BE2C (cell line): ENCODE measurements around the gene ADSS1.
A peak's percentile ranks its signal among the peaks of the same experiment; 100 is the strongest.

Experiments used
- DNase-seq: peaks from one replicate; pipeline ENCODE4 v3.0.0-alpha.2; 2020
- H3K27me3 ChIP-seq: fragments of 250-450 bp; sonication (Bioruptor Pico); 2 replicates; pipeline ENCODE4 v1.5.1; 2020; ENCODE audit warnings: mild to moderate bottlenecking
- H3K36me3 ChIP-seq: fragments of 250-450 bp; sonication (Bioruptor Pico); 2 replicates; pipeline ENCODE4 v1.5.1; 2020; ENCODE audit warnings: mild to moderate bottlenecking
- H3K4me1 ChIP-seq: fragments of 250-450 bp; sonication (Bioruptor Pico); 2 replicates; pipeline ENCODE4 v1.5.1; 2020
- H3K4me3 ChIP-seq: 2 replicates; pipeline ENCODE4 v1.5.1; 2011; ENCODE audit warnings: low read depth, low read length
- H3K9me3 ChIP-seq: fragments of 250-450 bp; sonication (Bioruptor Pico); 2 replicates; pipeline ENCODE4 v1.5.1; 2020
- TF ChIP-seq, protein P1 (sequence below): IDR thresholded peaks from 2 replicates; pipeline ENCODE4 v1.5.1; 2012; ENCODE audit warnings: mild to moderate bottlenecking, low read depth, low read length

The ADSS1 gene

DNA sequence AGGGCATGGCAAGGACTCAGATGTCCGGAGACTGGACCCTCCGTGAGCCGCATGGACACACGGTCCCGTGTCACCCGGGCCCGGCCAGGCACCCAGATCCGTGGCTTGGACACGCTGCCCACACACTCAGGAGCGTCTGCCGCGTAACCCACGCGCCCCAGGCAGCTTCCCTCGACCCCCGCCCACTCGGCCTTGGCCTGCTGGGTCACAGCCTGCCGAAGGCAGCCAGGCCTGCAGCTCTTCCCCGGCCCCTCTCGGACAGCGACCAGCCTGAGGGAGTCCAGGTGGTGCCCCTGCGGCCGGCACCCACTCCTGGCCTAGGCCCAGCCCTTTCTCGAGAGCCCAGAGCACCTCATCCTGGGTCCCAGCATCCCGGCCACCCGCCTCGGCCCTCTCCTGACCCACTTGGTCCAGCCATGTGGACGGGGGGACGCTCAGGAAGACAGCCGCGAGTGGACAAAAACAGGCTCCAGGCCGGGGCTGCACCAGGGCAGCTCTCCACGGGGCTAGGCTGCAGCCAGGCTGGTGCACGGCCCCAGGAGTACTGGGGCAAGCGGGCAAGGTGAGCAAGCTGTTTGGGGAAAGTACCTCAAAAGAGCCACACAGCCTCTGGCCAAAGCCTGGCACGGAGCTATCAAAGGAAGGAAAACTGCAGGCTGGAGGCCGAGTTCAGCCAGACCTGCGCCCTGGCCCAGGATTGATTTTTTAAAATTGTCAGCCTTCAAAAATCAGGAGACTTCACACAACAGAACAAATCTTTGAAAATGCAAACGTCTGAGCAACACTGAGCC is 65.0 kb downstream of the ADSS1 start:
- Histone ChIP-seq H3K27me3 (no peaks in the 10 kb centered on the region), H3K9me3 (no peaks in the 10 kb centered on the region), H3K4me1 (no peaks in the 10 kb centered on the region), H3K36me3 (peaks cover 28% of the 10 kb centered on the region), H3K4me3 (no peak overlapping the region)
- DNase-seq: no peak
- TF ChIP-seq, protein P1, sequence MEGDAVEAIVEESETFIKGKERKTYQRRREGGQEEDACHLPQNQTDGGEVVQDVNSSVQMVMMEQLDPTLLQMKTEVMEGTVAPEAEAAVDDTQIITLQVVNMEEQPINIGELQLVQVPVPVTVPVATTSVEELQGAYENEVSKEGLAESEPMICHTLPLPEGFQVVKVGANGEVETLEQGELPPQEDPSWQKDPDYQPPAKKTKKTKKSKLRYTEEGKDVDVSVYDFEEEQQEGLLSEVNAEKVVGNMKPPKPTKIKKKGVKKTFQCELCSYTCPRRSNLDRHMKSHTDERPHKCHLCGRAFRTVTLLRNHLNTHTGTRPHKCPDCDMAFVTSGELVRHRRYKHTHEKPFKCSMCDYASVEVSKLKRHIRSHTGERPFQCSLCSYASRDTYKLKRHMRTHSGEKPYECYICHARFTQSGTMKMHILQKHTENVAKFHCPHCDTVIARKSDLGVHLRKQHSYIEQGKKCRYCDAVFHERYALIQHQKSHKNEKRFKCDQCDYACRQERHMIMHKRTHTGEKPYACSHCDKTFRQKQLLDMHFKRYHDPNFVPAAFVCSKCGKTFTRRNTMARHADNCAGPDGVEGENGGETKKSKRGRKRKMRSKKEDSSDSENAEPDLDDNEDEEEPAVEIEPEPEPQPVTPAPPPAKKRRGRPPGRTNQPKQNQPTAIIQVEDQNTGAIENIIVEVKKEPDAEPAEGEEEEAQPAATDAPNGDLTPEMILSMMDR: no peak

DNA sequence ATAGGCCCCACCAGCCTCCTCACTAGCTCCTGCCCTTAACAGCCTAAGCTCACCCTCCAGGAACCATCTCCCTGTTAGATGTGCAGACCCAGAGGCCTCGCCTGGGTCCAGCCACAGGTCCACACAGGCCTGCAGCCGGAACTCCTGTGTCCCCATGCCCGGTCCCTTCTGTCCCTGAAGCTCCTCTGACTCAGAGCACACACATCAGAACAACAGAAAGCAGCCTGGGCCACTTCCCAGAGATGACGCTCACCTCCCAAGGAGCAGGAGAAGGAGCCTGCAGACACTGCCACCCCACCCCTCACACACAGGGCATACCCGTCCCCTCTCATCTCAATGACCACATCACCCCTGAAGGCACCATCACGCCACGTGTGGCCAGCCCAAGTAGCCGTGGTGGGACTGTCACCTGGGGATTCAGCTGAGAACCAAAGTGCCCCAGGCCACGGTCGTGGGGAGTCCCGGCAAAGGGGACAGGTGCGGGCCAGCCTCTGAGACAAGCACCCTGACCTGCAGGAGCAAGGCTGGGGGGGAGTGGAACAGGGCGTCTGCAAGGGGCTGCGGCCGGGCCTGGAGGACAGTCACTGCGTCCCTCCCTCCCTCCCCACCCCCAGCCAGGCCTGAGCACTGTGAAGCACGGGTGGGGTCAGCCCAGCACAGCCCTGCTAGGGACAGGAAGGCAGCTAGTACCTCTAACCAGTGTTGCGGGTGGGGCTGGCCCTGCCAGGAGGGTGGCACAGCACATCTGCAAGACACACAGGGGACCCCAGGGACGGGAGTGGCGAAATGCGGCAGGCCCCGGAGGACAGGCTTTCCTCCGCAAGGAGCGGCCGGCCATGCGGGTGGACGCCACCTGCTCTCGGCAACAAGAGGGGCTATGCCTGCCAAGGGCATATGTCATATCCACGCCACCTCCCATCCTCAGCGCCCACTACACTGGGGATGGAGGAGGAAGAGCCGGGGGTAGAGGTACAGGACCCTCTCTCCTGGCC is 66.0 kb downstream of the ADSS1 start:
- peaks cover 28% of the 10 kb centered on the region for H3K36me3 ChIP-seq
- no peaks in the 10 kb centered on the region for H3K4me1 ChIP-seq
- no peak for DNase-seq
- TF ChIP-seq, protein P1: no peak
- H3K9me3 ChIP-seq: no peaks in the 10 kb centered on the region
- H3K4me3 ChIP-seq: no peak overlapping the region
- no peaks in the 10 kb centered on the region for H3K27me3 ChIP-seq

DNA sequence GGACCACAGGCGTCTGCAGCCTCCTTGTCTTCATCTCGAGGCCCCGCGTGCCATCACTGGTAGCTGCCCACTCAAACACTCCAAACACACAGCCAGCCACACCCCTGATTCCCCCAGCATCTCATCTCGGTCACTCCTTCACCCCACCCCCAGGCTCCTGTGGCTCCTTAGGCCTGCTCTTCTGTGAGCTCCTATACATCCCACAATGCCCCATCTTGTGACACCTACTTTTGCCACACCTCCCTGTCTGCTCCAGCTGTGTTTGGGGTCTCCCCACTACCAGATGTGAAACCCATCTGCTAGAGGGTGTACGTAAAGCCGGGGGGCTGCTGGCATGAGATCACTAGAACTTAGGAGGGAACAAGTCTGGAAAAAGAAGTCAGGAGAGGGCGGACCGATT is 67.4 kb downstream of the ADSS1 start:
- peaks cover 6% of the 10 kb centered on the region for H3K4me1 ChIP-seq
- peaks cover 26% of the 10 kb centered on the region for H3K36me3 ChIP-seq
- no peaks in the 10 kb centered on the region for H3K9me3 ChIP-seq
- DNase-seq: no peak
- TF ChIP-seq, protein P1: no peak
- H3K4me3 ChIP-seq: no peak overlapping the region
- H3K27me3 ChIP-seq: no peaks in the 10 kb centered on the region

DNA sequence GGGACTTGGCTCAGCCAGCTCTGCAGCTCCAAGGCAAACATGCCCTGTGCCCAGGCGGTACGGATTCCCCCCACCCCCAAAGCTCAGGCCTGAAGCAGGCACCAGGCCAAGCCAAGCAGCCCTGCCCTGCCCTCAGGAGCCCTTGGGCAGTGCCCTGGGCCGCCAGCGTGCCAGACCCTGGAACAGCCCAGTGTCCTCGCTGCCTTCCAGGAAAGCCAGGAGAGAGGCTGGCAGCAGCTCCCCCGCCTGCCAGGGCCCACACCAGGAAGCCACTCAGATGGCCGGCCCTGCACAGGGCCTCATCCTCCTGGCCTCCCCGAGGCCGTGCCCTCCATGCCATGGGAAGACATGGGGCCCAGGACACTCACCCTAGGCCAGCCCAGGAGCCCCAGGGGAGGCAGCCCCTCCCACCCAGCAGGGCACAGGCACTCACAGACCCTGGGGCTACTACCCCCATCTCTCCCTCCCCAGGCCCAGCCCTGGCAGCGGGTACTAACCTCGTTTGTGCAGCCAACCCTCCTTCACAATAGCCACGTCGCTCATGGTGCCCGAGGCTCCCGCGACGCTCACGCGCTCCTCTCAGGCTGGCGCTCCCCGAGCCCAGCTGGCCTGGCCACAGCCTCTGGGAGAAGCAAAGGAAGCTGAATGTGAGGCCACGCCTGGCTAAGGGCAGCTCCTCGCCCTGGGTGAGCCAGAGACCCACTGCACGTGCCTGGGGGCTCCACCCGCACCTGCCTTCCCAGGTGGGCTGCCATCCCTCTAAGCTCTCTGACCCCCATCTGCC is 68.3 kb downstream of the ADSS1 start:
- H3K27me3 ChIP-seq: no peaks in the 10 kb centered on the region
- H3K4me3 ChIP-seq: no peak overlapping the region
- H3K9me3 ChIP-seq: no peaks in the 10 kb centered on the region
- no peak for DNase-seq
- peaks cover 13% of the 10 kb centered on the region for H3K4me1 ChIP-seq
- TF ChIP-seq, protein P1: no peak
- peaks cover 26% of the 10 kb centered on the region for H3K36me3 ChIP-seq

DNA sequence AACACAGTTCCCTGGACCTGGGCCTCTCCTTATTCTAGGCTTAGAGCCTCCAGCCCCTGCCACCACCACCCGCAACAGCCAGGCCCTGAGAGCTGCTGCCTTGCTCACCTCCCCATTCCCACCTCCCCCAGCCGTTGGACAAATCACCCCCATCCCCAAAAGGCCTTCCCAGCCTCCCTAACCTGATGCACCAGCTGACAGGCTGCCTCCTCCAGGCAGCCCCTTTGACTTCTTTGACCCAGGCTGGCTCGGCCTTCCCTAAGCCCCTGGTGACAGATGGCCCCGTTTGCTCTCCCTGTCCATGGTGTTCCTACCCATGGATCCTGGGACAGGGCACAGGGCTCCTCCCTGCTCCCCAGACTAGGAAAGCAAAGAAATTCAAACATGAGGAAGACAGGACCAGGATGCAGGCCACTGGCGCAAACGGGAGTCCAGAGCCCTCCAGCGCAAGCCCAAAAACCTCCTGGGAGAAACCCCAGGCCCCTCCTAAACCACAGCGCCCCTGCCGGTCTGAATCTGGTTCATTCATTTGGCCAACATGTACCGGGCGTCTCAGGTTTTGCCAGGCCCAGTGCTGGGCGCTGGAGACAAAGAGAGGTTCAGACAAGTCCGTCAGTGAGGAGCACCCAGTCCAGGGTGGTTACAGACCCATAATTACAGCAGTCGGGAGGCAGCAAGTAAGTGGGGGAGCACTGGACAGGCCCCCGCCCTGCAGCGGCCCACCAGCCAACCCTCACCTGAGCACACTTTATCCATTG is 69.1 kb downstream of the ADSS1 start:
- peaks cover 19% of the 10 kb centered on the region for H3K4me1 ChIP-seq
- peaks cover 26% of the 10 kb centered on the region for H3K36me3 ChIP-seq
- TF ChIP-seq, protein P1: 0 out of 2 replicates have a peak, but pooled peaks have one; percentile 5
- no peak for DNase-seq
- H3K4me3 ChIP-seq: no peak overlapping the region; the same call in 1 of the 2 replicates
- no peaks in the 10 kb centered on the region for H3K27me3 ChIP-seq
- H3K9me3 ChIP-seq: no peaks in the 10 kb centered on the region
